HEK293 (cell line): ENCODE data around the gene ZDHHC3.

Source experiments
- CTCF ChIA-PET: fragments of 350-600 bp; formaldehyde crosslinking; extraction: SDS; loops from one replicate; lab custom pipeline; 2021; ENCODE audit warnings: antibody characterized with exemption; lab: Yijun Ruan, JAX
- POLR2A ChIA-PET: fragments of 300-600 bp; formaldehyde crosslinking; extraction: SDS; loops from one replicate; lab custom pipeline; 2020; ENCODE audit warnings: antibody characterized with exemption, inconsistent platforms; lab: Yijun Ruan, JAX
- H3K27ac ChIP-seq: fragments of 200-500 bp; sonication (Bioruptor generic); 2 replicates; pipeline ENCODE4 v1.5.1; 2014; ENCODE audit warnings: low read depth, low read length, control low read depth, inconsistent platforms; ENCODE audit errors: extremely low read depth
- H3K36me3 ChIP-seq, 2 experiments: fragments of 200-500 bp in 1 of 2; sonication (Bioruptor generic) in 1 of 2; 1 replicate in 1 of 2; 2 replicates in 1 of 2; pipeline ENCODE4 v1.5.1; 2014 to 2017; ENCODE audit warnings: inconsistent platforms in 2 of 2, low read length in 2 of 2; ENCODE audit not compliant: control insufficient read depth in 2 of 2, insufficient read depth in 1 of 2
- H3K4me1 ChIP-seq: fragments of 200-500 bp; sonication (Bioruptor generic); 2 replicates; pipeline ENCODE4 v1.5.1; 2014; ENCODE audit warnings: mild to moderate bottlenecking, low read length, inconsistent platforms; ENCODE audit not compliant: control insufficient read depth, insufficient read depth
- H3K4me3 ChIP-seq: 2 replicates; pipeline ENCODE4 v1.5.1; 2011; ENCODE audit warnings: low read depth, mild to moderate bottlenecking, control low read depth, low read length, moderate library complexity
- H3K9me3 ChIP-seq: fragments of 200-500 bp; sonication (Bioruptor generic); 2 replicates; pipeline ENCODE4 v1.5.1; 2014; ENCODE audit warnings: low read depth, low read length, inconsistent platforms; ENCODE audit not compliant: control insufficient read depth, insufficient read depth
- HOXD13 ChIP-seq: sonication (generic); formaldehyde crosslinking; IDR thresholded peaks from 2 replicates; pipeline ENCODE4 v1.8.0; 2022; ENCODE audit warnings: missing genetic modification reagents, borderline replicate concordance
- KLF10 ChIP-seq: fragments of 450-650 bp; IDR thresholded peaks from 2 replicates; pipeline ENCODE4 v1.5.1; 2018; ENCODE audit warnings: missing biosample characterization, mild to moderate bottlenecking, missing genetic modification characterization
- KLF7 ChIP-seq: fragments of 450-650 bp; formaldehyde crosslinking; IDR thresholded peaks from 2 replicates; pipeline ENCODE4 v1.5.1; 2016; ENCODE audit warnings: missing biosample characterization, missing genetic modification characterization, borderline replicate concordance
- SCRT1 ChIP-seq: fragments of 450-650 bp; formaldehyde crosslinking; IDR thresholded peaks from 2 replicates; pipeline ENCODE4 v1.5.1; 2016; ENCODE audit warnings: missing biosample characterization, missing genetic modification characterization, borderline replicate concordance
- TRIM28 ChIP-seq: IDR thresholded peaks from 2 replicates; pipeline ENCODE4 v1.6.1; 2011; ENCODE audit warnings: low read length, control low read depth, borderline replicate concordance
- ZNF133 ChIP-seq: fragments of 450-650 bp; formaldehyde crosslinking; IDR thresholded peaks from 2 replicates; pipeline ENCODE4 v1.5.1; 2016; ENCODE audit warnings: missing biosample characterization, missing genetic modification characterization
- ZNF140 ChIP-seq: fragments of 450-650 bp; formaldehyde crosslinking; IDR thresholded peaks from 2 replicates; pipeline ENCODE4 v1.5.1; 2016; ENCODE audit warnings: missing biosample characterization, missing genetic modification characterization
- ZNF146 ChIP-seq: fragments of 450-650 bp; formaldehyde crosslinking; IDR thresholded peaks from 2 replicates; pipeline ENCODE4 v1.5.1; 2016; ENCODE audit warnings: missing biosample characterization, missing genetic modification characterization
- ZNF184 ChIP-seq: fragments of 450-650 bp; IDR thresholded peaks from 2 replicates; pipeline ENCODE4 v1.5.1; 2018; ENCODE audit warnings: missing biosample characterization, mild to moderate bottlenecking, missing genetic modification characterization
- ZNF202 ChIP-seq: fragments of 450-650 bp; formaldehyde crosslinking; IDR thresholded peaks from 2 replicates; pipeline ENCODE4 v1.5.1; 2016; ENCODE audit warnings: missing biosample characterization, missing genetic modification characterization, borderline replicate concordance
- ZNF211 ChIP-seq: fragments of 450-650 bp; formaldehyde crosslinking; IDR thresholded peaks from 2 replicates; pipeline ENCODE4 v1.5.1; 2016; ENCODE audit warnings: low read depth, missing biosample characterization, missing genetic modification characterization
- ZNF221 ChIP-seq: fragments of 450-650 bp; formaldehyde crosslinking; IDR thresholded peaks from 2 replicates; pipeline ENCODE4 v1.5.1; 2017; ENCODE audit warnings: missing biosample characterization, missing genetic modification characterization, borderline replicate concordance
- ZNF394 ChIP-seq: fragments of 450-650 bp; formaldehyde crosslinking; IDR thresholded peaks from 2 replicates; pipeline ENCODE4 v1.5.1; 2016; ENCODE audit warnings: missing biosample characterization, missing genetic modification characterization, mild to moderate bottlenecking, moderate library complexity, borderline replicate concordance
- ZNF433 ChIP-seq: fragments of 450-650 bp; formaldehyde crosslinking; IDR thresholded peaks from 2 replicates; pipeline ENCODE4 v1.5.1; 2016; ENCODE audit warnings: missing biosample characterization, missing genetic modification characterization, low read depth
- ZNF521 ChIP-seq: fragments of 450-650 bp; formaldehyde crosslinking; IDR thresholded peaks from 2 replicates; pipeline ENCODE4 v1.5.1; 2017; ENCODE audit warnings: missing biosample characterization, mild to moderate bottlenecking, missing genetic modification characterization
- ZNF585B ChIP-seq: fragments of 450-650 bp; formaldehyde crosslinking; IDR thresholded peaks from 2 replicates; pipeline ENCODE4 v1.5.1; 2016; ENCODE audit warnings: missing biosample characterization, missing genetic modification characterization
- ZNF600 ChIP-seq: fragments of 450-650 bp; formaldehyde crosslinking; IDR thresholded peaks from 2 replicates; pipeline ENCODE4 v1.5.1; 2016; ENCODE audit warnings: missing biosample characterization, missing genetic modification characterization
- ZSCAN16 ChIP-seq: fragments of 450-650 bp; formaldehyde crosslinking; IDR thresholded peaks from 2 replicates; pipeline ENCODE4 v1.5.1; 2016; ENCODE audit warnings: missing biosample characterization, missing genetic modification characterization
- ZXDB ChIP-seq: fragments of 450-650 bp; formaldehyde crosslinking; IDR thresholded peaks from 2 replicates; pipeline ENCODE4 v1.5.1; 2016; ENCODE audit warnings: missing biosample characterization, missing genetic modification characterization
- TF ChIP-seq, protein P1 (sequence below): fragments of 450-650 bp; formaldehyde crosslinking; conservative IDR thresholded peaks from 2 replicates; pipeline ENCODE4 v1.5.1; 2016; ENCODE audit warnings: low read depth, missing biosample characterization, missing genetic modification characterization
- TF ChIP-seq, protein P2 (sequence below): fragments of 450-650 bp; formaldehyde crosslinking; optimal IDR thresholded peaks from 2 replicates; pipeline ENCODE3; 2016; ENCODE audit warnings: missing biosample characterization, mild to moderate bottlenecking, missing genetic modification characterization
- TF ChIP-seq, protein P3 (sequence below): fragments of 450-650 bp; formaldehyde crosslinking; IDR thresholded peaks from 2 replicates; pipeline ENCODE4 v1.5.1; 2016; ENCODE audit warnings: missing biosample characterization, missing genetic modification characterization

Gene ZDHHC3

DNA sequence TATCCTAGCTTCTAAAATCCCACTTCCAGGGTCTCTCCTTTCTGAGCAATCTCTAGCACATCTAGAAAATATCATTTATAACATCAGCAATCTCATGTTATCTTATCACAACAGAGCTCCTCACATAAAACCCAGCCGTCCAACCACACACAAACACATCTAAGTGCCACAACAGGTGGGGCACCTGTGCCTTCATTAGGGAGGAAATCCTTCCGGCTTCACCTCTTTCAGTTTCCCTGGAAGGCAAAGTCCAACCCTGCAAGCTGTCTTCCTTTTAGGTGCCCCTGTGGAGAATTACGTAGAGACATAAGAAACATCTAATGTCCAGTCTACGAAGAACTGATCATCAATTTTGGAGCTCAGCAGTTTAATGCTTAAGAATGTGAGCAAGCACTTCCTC is 1.6 kb downstream of the ZDHHC3 start (continued):
- TF ChIP-seq ZNF600 (tag by site-specific recombination) (no peak), SCRT1 (peak; percentile 97)

- H3K9me3 ChIP-seq: no peaks in the 10 kb centered on the region
- H3K27ac ChIP-seq: no peak overlapping the region
- no peaks in the 10 kb centered on the region for H3K4me1 ChIP-seq
- ChIA-PET CTCF (no interaction called here), POLR2A (no interaction called here)
- peaks cover 0 to 3% of the 10 kb centered on the region in 2 experiments; a peak in 1 of 3 replicates for H3K36me3 ChIP-seq
- TF ChIP-seq ZSCAN16 (tag by site-specific recombination): no peak
- no peak for TF ChIP-seq KLF10 (tag by site-specific recombination)
- TF ChIP-seq HOXD13: no peak
- no peak for TF ChIP-seq ZNF202 (tag by site-specific recombination)
- TF ChIP-seq, protein P1, sequence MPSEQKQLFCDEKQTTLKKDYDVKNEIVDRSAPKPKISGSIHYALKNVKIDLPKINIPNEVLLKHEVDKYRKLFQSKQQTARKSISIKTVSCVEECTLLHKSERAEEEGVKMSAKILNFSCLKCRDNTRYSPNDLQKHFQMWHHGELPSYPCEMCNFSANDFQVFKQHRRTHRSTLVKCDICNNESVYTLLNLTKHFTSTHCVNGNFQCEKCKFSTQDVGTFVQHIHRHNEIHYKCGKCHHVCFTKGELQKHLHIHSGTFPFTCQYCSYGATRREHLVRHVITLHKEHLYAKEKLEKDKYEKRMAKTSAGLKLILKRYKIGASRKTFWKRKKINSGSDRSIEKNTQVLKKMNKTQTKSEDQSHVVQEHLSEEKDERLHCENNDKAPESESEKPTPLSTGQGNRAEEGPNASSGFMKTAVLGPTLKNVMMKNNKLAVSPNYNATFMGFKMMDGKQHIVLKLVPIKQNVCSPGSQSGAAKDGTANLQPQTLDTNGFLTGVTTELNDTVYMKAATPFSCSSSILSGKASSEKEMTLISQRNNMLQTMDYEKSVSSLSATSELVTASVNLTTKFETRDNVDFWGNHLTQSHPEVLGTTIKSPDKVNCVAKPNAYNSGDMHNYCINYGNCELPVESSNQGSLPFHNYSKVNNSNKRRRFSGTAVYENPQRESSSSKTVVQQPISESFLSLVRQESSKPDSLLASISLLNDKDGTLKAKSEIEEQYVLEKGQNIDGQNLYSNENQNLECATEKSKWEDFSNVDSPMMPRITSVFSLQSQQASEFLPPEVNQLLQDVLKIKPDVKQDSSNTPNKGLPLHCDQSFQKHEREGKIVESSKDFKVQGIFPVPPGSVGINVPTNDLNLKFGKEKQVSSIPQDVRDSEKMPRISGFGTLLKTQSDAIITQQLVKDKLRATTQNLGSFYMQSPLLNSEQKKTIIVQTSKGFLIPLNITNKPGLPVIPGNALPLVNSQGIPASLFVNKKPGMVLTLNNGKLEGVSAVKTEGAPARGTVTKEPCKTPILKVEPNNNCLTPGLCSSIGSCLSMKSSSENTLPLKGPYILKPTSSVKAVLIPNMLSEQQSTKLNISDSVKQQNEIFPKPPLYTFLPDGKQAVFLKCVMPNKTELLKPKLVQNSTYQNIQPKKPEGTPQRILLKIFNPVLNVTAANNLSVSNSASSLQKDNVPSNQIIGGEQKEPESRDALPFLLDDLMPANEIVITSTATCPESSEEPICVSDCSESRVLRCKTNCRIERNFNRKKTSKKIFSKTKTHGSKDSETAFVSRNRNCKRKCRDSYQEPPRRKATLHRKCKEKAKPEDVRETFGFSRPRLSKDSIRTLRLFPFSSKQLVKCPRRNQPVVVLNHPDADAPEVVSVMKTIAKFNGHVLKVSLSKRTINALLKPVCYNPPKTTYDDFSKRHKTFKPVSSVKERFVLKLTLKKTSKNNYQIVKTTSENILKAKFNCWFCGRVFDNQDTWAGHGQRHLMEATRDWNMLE (tag by site-specific recombination): no peak
- no peak for TF ChIP-seq ZNF394
- no peak for TF ChIP-seq TRIM28
- TF ChIP-seq ZXDB (tag by site-specific recombination): no peak
- no peak for TF ChIP-seq ZNF184
- TF ChIP-seq KLF7 (tag by site-specific recombination): no peak
- TF ChIP-seq ZNF585B (tag by site-specific recombination): no peak
- TF ChIP-seq, protein P2, sequence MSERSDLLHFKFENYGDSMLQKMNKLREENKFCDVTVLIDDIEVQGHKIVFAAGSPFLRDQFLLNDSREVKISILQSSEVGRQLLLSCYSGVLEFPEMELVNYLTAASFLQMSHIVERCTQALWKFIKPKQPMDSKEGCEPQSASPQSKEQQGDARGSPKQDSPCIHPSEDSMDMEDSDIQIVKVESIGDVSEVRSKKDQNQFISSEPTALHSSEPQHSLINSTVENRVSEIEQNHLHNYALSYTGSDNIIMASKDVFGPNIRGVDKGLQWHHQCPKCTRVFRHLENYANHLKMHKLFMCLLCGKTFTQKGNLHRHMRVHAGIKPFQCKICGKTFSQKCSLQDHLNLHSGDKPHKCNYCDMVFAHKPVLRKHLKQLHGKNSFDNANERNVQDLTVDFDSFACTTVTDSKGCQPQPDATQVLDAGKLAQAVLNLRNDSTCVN (tag by site-specific recombination): no peak
- TF ChIP-seq ZNF221: no peak
- no peak for TF ChIP-seq ZNF521 (tag by site-specific recombination)
- no peak for TF ChIP-seq ZNF140 (tag by site-specific recombination)
- TF ChIP-seq ZNF146 (tag by site-specific recombination): no peak
- TF ChIP-seq ZNF211 (tag by site-specific recombination): no peak
- no peak for TF ChIP-seq ZNF433 (tag by site-specific recombination)
- TF ChIP-seq ZNF133 (tag by site-specific recombination): no peak
- TF ChIP-seq, protein P3, sequence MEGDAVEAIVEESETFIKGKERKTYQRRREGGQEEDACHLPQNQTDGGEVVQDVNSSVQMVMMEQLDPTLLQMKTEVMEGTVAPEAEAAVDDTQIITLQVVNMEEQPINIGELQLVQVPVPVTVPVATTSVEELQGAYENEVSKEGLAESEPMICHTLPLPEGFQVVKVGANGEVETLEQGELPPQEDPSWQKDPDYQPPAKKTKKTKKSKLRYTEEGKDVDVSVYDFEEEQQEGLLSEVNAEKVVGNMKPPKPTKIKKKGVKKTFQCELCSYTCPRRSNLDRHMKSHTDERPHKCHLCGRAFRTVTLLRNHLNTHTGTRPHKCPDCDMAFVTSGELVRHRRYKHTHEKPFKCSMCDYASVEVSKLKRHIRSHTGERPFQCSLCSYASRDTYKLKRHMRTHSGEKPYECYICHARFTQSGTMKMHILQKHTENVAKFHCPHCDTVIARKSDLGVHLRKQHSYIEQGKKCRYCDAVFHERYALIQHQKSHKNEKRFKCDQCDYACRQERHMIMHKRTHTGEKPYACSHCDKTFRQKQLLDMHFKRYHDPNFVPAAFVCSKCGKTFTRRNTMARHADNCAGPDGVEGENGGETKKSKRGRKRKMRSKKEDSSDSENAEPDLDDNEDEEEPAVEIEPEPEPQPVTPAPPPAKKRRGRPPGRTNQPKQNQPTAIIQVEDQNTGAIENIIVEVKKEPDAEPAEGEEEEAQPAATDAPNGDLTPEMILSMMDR (tag by site-specific recombination): no peak
- TF ChIP-seq, all 188 proteins: peak for 0
- H3K4me3 ChIP-seq: no peak overlapping the region
Observed at GRCh38 chr3:44970926-44971490, 5.0 kb downstream of the ZDHHC3 start.
